ENCODE data around the gene ZNF282. TPM values are rescaled to one million over a fixed set of nuclear protein-coding genes. Genes with fewer than 3 reads are reported as not detected.

The ZNF282 gene
- polyA plus RNA-seq, 1 donor from 2014 or later = 17.7 TPM

GRCh38 chr7:149175150-149175549 lies 20.2 kb upstream of the ZNF282 start:
- Histone ChIP-seq H3K79me2 (replicated peaks; ENCODE audit: insufficient read depth, low read length) (no peaks in the 10 kb centered on the region), H3K9me3 (ENCODE audit: low read length) (no peaks in the 10 kb centered on the region), H3K4me2 (ENCODE audit: low read length) (no peak overlapping the region), H4K20me1 (ENCODE audit: insufficient read depth) (no peaks in the 10 kb centered on the region), H2AFZ (ENCODE audit: low read depth, low read length) (no peak overlapping the region), H3K27me3 (ENCODE audit: insufficient read depth, low read depth, low read length) (no peaks in the 10 kb centered on the region), H3K36me3 (ENCODE audit: insufficient read depth, low read length) (no peaks in the 10 kb centered on the region), H3K9me2 (ENCODE audit: insufficient read depth, low read length) (no peaks in the 10 kb centered on the region), H3K27ac (ENCODE audit: low read length) (no peak overlapping the region), H3F3A (ENCODE audit: insufficient read depth, low read length, poor library complexity, severe bottlenecking) (no peaks in the 10 kb centered on the region), H3K9ac (ENCODE audit: low read length) (no peak overlapping the region), H3K4me3 (ENCODE audit: low read length) (no peak overlapping the region)
- TF ChIP-seq REST (IDR thresholded peaks at IDR 0.05; ENCODE audit: borderline replicate concordance) (no peak), RAD21 (conservative IDR thresholded peaks at IDR 0.05) (no peak), MXI1 (conservative IDR thresholded peaks at IDR 0.05; ENCODE audit: poor library complexity, severe bottlenecking) (no peak), SMC3 (conservative IDR thresholded peaks at IDR 0.05; ENCODE audit: poor library complexity) (no peak), EZH2 (IDR thresholded peaks at IDR 0.05; ENCODE audit: borderline replicate concordance, insufficient read depth, low read length, poor library complexity, severe bottlenecking) (no peak), CTCF (IDR thresholded peaks at IDR 0.05; ENCODE audit: poor library complexity, severe bottlenecking) (no peak), TAF1 (IDR thresholded peaks at IDR 0.05; ENCODE audit: low read depth) (no peak), POLR2AphosphoS5 (IDR thresholded peaks at IDR 0.05) (no peak), EP300 (conservative IDR thresholded peaks at IDR 0.05; ENCODE audit: poor library complexity, severe bottlenecking) (no peak)

DNA sequence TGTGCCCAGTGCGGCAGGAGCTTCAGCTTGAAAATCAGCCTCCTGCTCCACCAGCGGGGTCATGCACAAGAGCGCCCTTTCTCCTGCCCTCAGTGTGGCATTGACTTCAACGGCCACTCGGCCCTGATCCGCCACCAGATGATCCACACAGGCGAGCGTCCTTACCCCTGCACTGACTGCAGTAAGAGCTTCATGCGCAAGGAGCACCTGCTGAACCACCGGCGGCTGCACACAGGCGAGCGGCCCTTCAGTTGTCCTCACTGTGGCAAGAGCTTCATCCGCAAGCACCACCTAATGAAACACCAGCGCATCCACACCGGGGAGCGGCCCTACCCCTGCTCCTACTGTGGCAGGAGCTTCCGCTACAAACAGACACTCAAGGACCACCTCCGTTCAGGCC lies 16.1 kb upstream of the ZNF282 start:
- Histone ChIP-seq H3K9me2 (ENCODE audit: insufficient read depth, low read length) (no peaks in the 10 kb centered on the region), H3K9me3 (ENCODE audit: low read length) (no peaks in the 10 kb centered on the region), H2AFZ (ENCODE audit: low read depth, low read length) (no peak overlapping the region), H3F3A (ENCODE audit: insufficient read depth, low read length, poor library complexity, severe bottlenecking) (no peaks in the 10 kb centered on the region), H3K4me3 (ENCODE audit: low read length) (no peak overlapping the region), H3K9ac (ENCODE audit: low read length) (no peak overlapping the region), H3K36me3 (ENCODE audit: insufficient read depth, low read length) (no peaks in the 10 kb centered on the region), H4K20me1 (ENCODE audit: insufficient read depth) (no peaks in the 10 kb centered on the region), H3K4me2 (ENCODE audit: low read length) (no peak overlapping the region), H3K27ac (ENCODE audit: low read length) (no peak overlapping the region), H3K27me3 (ENCODE audit: insufficient read depth, low read depth, low read length) (no peaks in the 10 kb centered on the region), H3K79me2 (replicated peaks; ENCODE audit: insufficient read depth, low read length) (no peaks in the 10 kb centered on the region)
- TF ChIP-seq REST (IDR thresholded peaks at IDR 0.05; ENCODE audit: borderline replicate concordance) (no peak), POLR2AphosphoS5 (IDR thresholded peaks at IDR 0.05) (no peak), RAD21 (conservative IDR thresholded peaks at IDR 0.05) (no peak), MXI1 (conservative IDR thresholded peaks at IDR 0.05; ENCODE audit: poor library complexity, severe bottlenecking) (no peak), EZH2 (IDR thresholded peaks at IDR 0.05; ENCODE audit: borderline replicate concordance, insufficient read depth, low read length, poor library complexity, severe bottlenecking) (no peak)
